Loucy (cell line): ENCODE results near the gene LRSAM1.

Experiments
- EZH2phosphoT487 ChIP-seq: fragments of 200-600 bp; IDR thresholded peaks from 2 replicates; pipeline ENCODE4 v1.6.1; 2018; ENCODE audit warnings: antibody characterized with exemption, mild to moderate bottlenecking, moderate library complexity, borderline replicate concordance
- TF ChIP-seq, protein P1 (sequence below): fragments of 200-600 bp; sonication (generic); conservative IDR thresholded peaks from 2 replicates; pipeline ENCODE4 v1.5.1; 2014; ENCODE audit warnings: mild to moderate bottlenecking, antibody characterized with exemption, low read length

GRCh38 chr9:127430415-127430814 is 20.9 kb upstream of the LRSAM1 start:
- TF ChIP-seq, protein P1, sequence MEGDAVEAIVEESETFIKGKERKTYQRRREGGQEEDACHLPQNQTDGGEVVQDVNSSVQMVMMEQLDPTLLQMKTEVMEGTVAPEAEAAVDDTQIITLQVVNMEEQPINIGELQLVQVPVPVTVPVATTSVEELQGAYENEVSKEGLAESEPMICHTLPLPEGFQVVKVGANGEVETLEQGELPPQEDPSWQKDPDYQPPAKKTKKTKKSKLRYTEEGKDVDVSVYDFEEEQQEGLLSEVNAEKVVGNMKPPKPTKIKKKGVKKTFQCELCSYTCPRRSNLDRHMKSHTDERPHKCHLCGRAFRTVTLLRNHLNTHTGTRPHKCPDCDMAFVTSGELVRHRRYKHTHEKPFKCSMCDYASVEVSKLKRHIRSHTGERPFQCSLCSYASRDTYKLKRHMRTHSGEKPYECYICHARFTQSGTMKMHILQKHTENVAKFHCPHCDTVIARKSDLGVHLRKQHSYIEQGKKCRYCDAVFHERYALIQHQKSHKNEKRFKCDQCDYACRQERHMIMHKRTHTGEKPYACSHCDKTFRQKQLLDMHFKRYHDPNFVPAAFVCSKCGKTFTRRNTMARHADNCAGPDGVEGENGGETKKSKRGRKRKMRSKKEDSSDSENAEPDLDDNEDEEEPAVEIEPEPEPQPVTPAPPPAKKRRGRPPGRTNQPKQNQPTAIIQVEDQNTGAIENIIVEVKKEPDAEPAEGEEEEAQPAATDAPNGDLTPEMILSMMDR, result no peak
- TF ChIP-seq EZH2phosphoT487, result no peak
